AG09319 (cell line): ENCODE data around the gene FEN1.

ENCODE experiments used
- DNase-seq: peaks from one replicate; pipeline ENCODE4 v3.0.0-alpha.2; 2010; ENCODE audit warnings: low read depth; ENCODE audit errors: extremely low read depth
- CTCF ChIP-seq: IDR thresholded peaks from 2 replicates; pipeline ENCODE4 v1.5.1; 2011; ENCODE audit warnings: low read depth, mild to moderate bottlenecking, inconsistent platforms, low read length, moderate library complexity

The FEN1 gene

GRCh38 chr11:61820174-61820573 lies 27.5 kb downstream of the FEN1 start:
- no peak for DNase-seq
- no peak for TF ChIP-seq CTCF

- no peak for DNase-seq
- TF ChIP-seq CTCF, result no peak
Observed at GRCh38 chr11:61826930-61827570, 34.3 kb downstream of the FEN1 start.

- 0 out of 2 replicates have a peak, but pooled peaks have one; percentile 2 for TF ChIP-seq CTCF
- DNase-seq, result peak; percentile 91
Observed at GRCh38 chr11:61827571-61828378, 35.1 kb downstream of the FEN1 start, which contains the start of gene FADS2. Gene FADS2 (plus strand): TSS chr11:61828300. CDS start chr11:61828391, 91 bp downstream.

- no peak for DNase-seq
- no peak for TF ChIP-seq CTCF
Observed at GRCh38 chr11:61828379-61828628, 35.6 kb downstream of the FEN1 start.

GRCh38 chr11:61828629-61829407 lies 36.1 kb downstream of the FEN1 start:
- no peak for DNase-seq
- TF ChIP-seq CTCF, result peak; percentile 55

- no peak for DNase-seq
Observed at GRCh38 chr11:61829806-61830205, 37.1 kb downstream of the FEN1 start.

More at GRCh38 chr11:61829806-61830205, 37.1 kb downstream of the FEN1 start:
- TF ChIP-seq CTCF, result no peak
